ENCODE results near the gene HHIP.

HHIP gene, protein sequence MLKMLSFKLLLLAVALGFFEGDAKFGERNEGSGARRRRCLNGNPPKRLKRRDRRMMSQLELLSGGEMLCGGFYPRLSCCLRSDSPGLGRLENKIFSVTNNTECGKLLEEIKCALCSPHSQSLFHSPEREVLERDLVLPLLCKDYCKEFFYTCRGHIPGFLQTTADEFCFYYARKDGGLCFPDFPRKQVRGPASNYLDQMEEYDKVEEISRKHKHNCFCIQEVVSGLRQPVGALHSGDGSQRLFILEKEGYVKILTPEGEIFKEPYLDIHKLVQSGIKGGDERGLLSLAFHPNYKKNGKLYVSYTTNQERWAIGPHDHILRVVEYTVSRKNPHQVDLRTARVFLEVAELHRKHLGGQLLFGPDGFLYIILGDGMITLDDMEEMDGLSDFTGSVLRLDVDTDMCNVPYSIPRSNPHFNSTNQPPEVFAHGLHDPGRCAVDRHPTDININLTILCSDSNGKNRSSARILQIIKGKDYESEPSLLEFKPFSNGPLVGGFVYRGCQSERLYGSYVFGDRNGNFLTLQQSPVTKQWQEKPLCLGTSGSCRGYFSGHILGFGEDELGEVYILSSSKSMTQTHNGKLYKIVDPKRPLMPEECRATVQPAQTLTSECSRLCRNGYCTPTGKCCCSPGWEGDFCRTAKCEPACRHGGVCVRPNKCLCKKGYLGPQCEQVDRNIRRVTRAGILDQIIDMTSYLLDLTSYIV

DNA sequence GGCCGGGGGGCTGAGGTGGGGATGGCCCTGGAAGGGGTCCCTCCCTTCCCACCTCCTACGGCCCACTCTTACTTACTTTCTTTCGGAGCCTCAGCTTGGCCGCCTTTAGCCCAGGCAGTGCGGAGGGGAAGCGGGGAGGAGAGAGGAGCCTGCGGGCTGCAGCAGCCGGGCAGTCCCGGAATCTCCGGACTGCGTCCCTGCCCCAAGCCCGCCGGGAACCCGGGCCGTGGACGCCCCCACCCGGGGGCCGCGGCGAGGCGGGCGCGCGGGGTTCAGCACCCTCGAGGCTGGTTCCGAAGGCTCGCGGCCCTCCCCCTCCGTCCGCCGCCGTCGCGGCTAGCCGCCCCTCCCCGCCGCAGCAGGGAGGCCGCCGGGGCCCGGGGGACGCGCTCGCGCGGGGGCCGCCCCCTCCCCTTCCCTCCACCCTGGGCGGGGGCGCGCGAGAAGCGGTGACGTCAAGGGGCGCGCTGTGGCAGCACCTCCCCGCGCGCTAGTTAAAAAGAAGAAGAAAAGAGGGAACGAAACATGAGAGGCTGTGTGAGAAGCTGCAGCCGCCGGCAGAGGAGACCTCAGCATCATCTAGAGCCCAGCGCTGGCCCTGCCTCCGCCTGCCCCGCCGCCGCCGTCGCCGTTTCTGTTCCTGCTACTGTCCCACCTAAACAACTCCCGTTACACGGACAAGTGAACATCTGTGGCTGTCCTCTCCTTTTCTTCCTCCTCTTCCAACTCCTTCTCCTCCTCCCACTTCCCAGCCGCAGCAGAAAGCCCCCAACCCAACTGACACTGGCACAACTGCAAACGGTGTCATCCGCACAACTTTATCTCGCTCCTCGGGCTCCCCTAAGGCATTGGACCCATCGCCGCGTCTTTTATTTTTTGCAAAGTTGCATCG, at the start of gene HHIP:
TSS of gene HHIP (plus strand) at position 526 of the 892 bp plus-strand sequence. CDS start 520 bp downstream, outside the sequence.
- no peak for DNase-seq (ENCODE audit: low read depth, low spot score)
- no peak within 1 kb of the TSS for H3K27ac ChIP-seq

DNA sequence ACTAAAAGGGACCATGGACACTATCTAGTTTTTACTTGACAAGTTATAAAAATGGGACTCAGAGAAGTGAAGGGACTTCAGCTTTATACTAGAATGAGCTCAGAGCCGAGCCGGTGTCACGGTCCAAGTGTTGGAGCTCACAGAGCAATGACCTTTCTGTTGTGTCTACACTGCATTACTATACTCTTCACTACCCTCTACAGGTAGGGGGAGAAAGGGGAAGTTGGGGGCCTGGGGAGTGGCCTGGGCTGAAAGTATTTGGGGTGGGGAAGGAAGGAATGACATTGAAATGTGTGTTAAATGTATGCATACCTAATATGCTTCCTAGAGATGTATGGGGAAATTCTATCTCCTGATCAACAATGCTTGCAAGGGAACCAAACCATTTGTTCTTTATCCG, 48.8 kb upstream of the HHIP start:
- no peak for DNase-seq (ENCODE audit: low read depth, low spot score)
- no peak overlapping the region for H3K27ac ChIP-seq

DNA sequence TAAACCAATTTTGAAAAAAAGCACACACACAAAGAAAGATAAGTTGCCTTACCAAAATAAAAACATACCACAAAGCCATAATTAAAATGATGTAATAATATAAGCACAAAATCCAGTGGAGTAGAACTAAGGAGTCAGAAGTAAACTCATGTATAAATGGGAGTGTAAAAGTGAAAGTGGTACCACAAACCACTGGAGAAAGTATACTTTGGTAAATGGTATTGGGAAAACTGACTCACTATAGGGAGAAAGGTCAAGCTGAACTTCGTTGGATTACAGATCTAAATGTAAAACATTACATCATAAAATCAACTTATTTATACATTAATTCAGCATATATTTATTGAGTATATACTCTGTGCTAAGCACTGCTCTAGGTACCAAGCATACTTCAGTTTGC, 46.3 kb upstream of the HHIP start:
- DNase-seq (ENCODE audit: low read depth, low spot score), result no peak
- no peak overlapping the region for H3K27ac ChIP-seq

DNA sequence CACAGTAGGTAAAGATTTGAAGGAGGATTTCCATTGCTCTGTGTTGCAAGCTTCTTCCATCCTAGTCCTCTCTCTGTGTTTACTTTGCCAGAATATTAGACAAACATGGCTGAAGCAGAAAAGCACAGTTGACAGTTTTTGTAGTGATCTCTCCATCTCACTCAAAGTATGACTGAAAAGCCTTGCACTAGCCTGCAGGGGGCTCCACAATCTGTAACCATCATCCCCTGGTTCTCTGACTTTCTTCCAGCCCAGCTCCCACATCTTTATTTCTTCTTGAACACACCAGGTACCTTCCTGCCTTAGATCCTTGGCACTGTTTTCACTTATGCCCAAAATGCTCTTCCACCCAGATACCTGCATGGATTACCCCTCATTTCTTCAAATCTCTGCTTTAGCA, 34.1 kb upstream of the HHIP start:
- H3K27ac ChIP-seq, result no peak overlapping the region
- DNase-seq (ENCODE audit: low read depth, low spot score), result no peak

DNA sequence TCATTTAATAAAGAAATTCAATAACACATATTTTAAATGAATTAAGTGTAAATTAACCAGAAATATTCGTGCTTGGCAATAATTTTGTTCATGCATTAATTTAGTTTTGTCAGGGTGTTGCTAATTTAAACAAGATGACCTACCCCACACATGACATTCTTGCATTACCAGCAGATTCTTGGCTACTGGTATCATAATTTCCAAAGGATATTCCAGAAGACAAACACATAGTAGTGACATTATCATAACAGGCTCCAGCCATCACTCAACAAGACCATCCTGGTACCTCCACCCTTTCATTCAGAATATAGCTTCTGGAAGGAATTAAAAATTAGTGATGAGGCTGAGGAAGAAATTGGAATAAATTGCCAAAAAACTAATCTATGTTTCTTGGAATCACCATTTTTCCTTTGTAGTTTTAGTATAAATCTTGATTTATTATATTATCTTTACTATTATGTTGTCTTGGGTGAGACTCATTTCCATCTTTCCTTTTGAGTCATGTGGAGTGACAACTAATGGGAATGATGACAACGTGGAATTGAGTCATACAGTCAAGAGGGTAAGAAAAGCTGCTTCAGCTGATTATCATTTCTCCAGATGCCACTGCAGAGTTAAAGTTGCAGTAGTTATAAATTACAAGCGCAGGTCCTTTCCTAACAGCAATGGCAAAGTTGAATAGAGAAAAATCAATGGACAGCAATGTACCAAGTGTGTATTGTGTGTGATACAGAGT, 30.9 kb upstream of the HHIP start:
- H3K27ac ChIP-seq, result no peak overlapping the region
- no peak for DNase-seq (ENCODE audit: low read depth, low spot score)

DNA sequence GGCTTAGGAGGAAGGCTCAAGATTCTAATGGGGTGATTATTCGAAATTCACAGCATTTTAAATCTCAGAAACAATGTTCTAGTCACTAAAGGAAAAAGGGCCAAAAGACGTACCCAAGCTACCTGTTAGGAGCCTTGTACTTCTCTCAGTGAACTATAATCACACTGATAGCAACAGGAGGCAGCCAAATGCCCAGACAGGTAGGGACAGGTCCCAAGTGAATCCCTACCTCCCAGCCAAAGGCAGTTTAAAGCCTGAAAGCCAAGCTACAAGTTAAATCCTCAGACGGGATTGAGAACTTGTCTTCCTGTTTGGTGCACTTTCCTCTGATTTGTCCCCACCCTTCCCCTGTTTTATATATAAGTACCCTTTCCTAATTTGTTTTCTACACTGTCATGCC, 24.3 kb upstream of the HHIP start:
- DNase-seq (ENCODE audit: low read depth, low spot score), result no peak
- no peak overlapping the region for H3K27ac ChIP-seq

DNA sequence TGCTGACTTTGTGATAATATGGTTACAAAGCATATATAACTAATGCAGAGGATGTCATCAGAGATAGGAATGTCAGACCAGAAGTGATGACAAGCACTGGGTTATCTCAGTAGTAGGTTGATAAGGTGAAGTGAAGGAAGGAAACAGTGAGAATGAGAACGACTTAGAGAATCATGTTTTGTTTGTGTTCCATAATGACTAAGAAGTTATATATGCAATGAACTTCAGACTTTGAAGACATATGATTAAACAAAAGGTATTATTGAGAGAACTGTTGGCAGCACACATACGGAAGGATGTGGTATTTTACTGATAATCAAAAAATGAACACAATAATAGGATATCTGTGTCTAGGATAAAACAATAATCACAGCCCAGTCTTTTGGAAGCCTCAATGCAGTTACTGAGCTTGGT, 18.3 kb upstream of the HHIP start:
- peak overlapping the region; percentile 27 for H3K27ac ChIP-seq
- peak; percentile 20 for DNase-seq (ENCODE audit: low read depth, low spot score)

DNA sequence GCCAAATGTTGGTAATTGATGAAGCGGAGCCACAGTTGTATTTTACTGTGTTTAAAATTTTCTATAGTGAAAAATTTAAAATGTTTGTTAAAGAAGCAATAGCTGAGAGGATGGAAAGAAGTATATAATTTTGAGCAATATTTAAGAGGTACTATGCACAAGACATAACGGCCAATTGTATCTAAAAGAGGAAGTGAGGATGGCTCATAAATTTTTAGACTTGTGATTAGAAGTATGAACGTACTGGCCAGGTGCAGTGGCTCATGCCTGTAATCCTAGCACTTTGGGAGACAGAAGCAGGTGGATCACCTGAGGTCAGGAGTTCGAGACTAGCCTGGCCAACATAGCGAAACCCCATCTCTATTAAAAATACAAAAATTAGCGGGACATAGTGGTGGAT, 12.7 kb upstream of the HHIP start:
- no peak for DNase-seq (ENCODE audit: low read depth, low spot score)
- H3K27ac ChIP-seq, result no peak overlapping the region

DNA sequence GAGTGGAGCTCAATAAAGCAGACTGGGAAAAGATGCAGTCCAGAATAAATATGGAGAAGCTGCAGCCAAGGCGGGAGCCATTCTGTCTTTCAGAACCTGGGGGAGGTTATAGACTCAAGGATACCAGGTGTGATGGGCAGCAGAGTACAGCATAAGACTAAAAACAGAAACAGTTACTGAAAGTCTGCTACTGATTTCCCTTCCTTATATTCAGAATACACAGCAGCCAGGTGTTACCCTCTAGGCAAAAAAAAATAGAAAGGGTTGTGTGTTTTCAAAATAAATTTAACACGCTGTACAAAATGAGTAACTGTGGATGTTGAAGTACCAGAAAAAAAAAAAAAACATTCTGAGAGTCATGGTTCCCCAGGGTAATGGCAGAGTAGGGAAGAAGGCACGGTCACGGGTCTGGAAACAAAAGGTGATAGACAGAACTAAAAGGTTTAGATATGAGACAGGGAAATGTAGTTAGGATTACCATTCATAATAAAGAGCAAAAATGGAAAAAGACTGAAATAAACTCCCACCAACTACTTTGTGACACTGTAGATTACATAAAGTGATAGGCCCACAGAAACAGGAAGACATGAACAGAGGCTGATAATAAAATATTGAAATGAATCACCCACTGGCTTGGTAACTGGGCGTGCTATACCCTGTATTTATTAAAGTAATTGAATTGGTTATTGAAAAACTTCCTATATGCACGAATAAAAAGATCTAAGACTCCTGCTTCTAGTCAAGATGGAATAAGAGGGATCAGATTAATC, 10.8 kb upstream of the HHIP start:
- DNase-seq (ENCODE audit: low read depth, low spot score), result no peak
- no peak overlapping the region for H3K27ac ChIP-seq

DNA sequence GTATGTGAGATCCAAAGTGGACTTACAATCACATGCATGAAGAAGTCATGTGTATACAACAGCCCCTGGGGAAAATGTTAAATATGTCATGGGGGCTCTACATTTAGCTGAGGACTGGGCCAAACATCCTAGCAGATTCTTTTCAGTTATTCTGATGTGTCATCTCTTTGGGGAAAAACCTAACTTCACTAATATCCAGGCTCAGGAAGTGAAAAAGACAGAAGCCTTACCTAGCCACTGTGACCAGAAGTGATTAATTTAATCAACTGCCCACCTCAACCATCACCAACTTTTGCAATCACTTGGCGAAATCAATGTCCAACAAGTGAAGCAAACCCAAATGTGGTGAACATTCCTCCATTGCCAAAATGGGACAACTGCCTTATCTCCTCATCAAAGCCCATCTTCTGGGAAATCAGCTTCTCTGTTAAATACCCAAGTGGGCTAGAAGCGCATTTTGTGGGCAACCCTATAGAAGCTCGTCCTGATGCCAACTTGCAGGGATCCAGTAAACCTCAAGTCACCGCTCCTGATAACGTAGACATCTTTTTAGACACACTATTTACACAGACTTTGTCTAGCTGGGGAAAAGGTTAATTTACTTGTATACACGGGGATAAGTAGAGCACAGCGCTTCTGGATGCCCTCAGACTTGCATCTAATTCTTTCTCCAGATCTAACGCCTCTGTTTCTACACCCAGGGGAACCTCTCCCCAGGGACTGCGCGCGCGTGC, 1.4 kb upstream of the HHIP start:
- no peak overlapping the region for H3K27ac ChIP-seq
- no peak for DNase-seq (ENCODE audit: low read depth, low spot score)

DNA sequence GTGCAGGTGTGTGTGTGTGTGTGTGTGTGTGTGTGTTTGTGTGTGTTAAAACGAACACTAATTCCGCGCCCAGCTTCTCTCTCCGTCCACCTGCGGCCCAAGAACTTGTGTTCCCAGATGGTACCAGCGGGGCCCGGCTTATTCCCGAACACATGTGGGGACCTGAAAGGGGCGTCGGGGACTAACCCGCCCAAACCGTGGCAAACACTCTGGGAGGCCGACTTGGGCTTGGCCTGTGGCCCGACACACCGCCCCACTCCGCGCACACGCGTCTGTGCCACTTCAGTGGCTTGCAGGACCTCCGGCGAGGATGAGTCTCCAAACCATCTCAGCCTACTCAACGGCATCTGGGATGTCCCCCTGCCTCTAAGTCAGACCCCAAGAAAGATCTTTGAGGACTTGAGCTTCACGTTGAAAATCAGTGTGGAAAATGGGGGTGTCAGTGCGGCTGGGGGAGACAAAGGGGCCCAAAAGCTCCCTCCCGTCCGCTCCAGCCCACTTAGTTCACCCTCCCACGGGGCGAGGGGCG, 790 bp upstream of the HHIP start:
- no peak overlapping the region for H3K27ac ChIP-seq
- DNase-seq (ENCODE audit: low read depth, low spot score), result no peak

DNA sequence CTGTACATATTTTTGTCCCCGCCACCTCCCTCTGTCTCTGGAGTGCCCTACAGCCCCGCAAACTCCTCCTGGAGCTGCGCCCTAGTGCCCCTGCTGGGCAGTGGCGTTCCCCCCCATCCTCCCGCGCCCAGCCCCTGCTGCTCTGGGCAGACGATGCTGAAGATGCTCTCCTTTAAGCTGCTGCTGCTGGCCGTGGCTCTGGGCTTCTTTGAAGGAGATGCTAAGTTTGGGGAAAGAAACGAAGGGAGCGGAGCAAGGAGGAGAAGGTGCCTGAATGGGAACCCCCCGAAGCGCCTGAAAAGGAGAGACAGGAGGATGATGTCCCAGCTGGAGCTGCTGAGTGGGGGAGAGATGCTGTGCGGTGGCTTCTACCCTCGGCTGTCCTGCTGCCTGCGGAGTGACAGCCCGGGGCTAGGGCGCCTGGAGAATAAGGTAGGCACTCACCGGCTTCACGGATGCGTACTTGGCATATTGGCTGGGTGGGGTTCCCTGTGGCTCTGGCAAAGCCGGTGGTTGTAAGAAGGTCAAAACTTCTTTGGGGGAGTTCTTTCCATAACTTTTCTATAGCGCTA, 653 bp downstream of the HHIP start:
- DNase-seq (ENCODE audit: low read depth, low spot score), result no peak
- no peak overlapping the region for H3K27ac ChIP-seq

DNA sequence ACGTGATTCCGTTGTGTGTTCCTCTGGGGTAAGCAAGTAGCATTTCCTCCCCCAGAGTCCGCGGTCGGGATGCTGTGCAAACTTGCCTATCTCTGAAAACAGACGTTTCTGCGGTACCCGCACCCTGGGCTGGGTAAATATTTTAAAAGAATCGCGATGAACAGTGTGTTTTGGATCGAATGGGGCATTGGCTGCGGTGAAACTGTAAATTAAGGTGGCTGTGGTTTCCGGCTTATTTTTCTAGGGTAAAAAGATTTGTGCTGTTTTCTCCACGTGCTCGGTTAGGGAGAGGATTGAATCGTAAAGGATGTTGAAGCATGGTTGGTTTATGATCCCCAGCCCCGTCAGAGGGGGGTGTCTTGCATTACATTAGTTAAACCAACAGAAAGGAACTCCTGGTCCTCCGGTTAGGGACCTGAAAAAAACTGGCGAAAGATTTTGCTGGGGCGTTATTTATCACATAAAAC, 1.2 kb downstream of the HHIP start:
- H3K27ac ChIP-seq, result no peak overlapping the region
- DNase-seq (ENCODE audit: low read depth, low spot score), result no peak

DNA sequence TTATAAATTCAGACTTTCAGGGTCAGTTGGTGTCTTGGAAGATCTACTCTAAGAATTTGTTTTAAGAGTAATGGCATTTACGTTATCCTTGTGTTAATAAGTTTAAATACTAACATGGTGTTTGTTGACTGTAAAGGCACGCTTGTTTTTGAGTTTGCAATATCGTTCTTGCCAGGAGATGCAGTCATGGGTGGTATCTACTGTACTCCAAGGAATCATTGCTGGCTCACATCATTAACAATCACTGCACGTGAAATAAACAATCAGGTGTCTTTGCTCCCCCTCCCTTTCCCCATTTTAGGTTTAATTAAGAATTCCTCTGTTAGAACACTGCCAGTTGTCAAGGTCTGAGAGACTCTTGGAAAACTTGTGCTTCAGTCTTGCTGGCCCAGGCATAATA, 1.6 kb downstream of the HHIP start:
- H3K27ac ChIP-seq, result no peak overlapping the region
- no peak for DNase-seq (ENCODE audit: low read depth, low spot score)

DNA sequence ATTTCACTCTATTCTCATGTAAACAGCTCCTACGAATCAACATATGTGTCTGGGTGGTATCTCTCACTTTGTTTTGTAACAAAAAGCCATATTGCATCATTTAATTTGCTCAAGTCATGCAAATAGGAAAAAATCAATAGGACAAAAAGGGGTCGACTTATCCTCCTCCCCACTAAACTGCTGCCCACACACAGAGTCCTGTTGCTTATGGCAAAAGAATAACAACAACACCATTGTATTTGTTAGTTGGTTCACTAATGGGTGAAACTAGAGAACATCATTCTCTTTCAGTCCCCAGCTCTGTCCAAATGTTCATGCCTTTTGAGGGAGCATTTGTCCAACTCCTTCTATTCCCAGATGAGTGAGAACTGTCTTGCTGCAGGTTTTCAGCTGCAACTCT, 2.1 kb downstream of the HHIP start:
- no peak overlapping the region for H3K27ac ChIP-seq
- no peak for DNase-seq (ENCODE audit: low read depth, low spot score)

DNA sequence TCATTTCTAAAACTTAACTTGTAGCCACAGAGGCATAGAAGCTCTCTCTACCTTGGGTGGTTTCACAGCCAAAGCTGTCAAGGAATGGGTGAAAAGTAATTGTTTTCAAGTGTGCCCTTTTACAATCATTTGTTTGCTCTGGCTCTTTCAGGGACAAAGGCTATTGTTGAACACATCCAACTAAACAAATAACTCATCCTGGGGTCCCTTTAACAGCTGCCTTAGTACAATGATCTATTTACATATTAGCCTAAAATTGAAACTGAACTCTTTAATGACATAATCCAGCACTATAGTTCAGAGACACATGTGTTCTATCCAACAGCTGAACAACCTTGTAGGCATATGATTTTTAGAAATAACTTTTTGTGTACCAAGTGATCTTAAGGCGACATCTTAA, 3.7 kb downstream of the HHIP start:
- H3K27ac ChIP-seq, result no peak overlapping the region
- DNase-seq (ENCODE audit: low read depth, low spot score), result no peak

DNA sequence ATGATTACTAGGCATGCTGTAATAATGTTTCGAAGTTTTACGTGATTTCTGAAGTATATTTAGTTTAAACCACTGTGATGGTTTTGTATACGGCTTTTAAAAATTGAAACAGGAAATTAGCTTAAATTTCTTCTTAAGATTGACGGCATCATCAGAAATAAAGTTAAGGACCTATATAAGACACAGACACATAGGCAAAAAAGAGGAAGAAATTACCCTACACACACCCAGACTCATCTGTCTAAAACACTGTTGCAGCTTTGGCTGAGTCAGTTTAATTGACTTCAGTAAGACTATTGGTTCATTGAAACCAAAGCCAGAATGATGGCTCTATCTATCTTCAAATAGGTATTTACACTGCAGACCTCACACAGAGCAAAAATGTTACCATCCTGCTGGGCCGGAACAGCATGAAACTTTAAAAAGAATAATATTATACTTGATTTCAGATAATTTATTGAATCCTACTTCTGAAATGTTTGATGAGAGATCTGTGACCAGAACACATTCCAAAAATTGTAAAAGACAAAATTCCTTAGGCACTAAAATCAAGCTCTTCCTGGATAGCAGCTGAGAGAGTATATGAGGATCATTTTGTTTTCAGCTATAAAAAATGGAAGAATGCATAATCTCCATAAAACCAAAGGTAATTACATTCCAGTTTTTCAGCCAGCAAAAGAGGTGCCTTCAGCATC, 4.5 kb downstream of the HHIP start:
- H3K27ac ChIP-seq, result no peak overlapping the region
- DNase-seq (ENCODE audit: low read depth, low spot score), result no peak

All from epithelial cell of prostate (primary cell).